ENCODE data around the gene MAZ. TPM values are rescaled to one million over a fixed set of nuclear protein-coding genes. Genes with fewer than 3 reads are reported as not detected.

The MAZ gene
- total and polyA plus RNA-seq, 5 donors: 69.3 to 113 (median 103) TPM

DNA sequence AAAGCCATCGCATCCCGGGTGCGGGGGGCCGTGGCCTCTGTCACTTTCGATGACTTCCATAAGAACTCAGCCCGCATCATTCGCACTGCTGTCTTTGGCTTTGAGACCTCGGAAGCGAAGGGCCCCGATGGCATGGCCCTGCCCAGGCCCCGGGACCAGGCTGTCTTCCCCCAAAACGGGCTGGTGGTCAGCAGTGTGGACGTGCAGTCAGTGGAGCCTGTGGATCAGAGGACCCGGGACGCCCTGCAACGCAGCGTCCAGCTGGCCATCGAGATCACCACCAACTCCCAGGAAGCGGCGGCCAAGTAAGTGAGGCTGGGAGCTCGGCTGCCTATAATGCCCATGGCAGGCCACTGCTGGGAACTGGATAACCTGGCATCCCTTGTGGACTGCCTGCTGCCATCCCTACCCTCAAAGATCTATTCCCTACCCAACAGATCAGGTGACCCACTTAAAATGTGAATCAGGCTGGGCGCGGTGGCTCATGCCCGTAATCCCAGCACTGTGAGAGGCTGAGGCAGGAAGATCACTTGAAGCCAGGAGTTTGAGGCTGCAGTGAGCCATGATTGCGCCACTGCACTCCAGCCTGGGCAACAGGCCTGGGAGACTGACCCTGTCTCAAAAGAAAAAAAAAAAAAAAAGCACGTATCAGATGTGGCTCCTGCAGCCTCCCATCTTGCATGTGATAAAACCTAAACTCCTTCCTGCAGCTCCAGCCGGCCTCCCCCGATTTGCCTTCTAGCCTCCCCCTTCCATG lies 38.4 kb downstream of the MAZ start:
- Histone ChIP-seq H3K4me3 (ENCODE audit: low read length) (no peak overlapping the region), H3K4me1 (ENCODE audit: control insufficient read depth, insufficient read depth, low read length) (no peaks in the 10 kb centered on the region), H3K9me3 (ENCODE audit: control insufficient read depth, low read length) (no peaks in the 10 kb centered on the region), H3K27me3 (ENCODE audit: control insufficient read depth, insufficient read depth) (no peaks in the 10 kb centered on the region), H3K27ac (ENCODE audit: low read length) (no peak overlapping the region)
- 89% methylated on average over 28 of the region's 28 CpGs for WGBS
- ATAC-seq: peak in 1 of 2 donors; percentile 35
- peak in 1 of 3 donors; percentile 63 for DNase-seq
- intact Hi-C loops (cut with DNase I): no loop called here

DNA sequence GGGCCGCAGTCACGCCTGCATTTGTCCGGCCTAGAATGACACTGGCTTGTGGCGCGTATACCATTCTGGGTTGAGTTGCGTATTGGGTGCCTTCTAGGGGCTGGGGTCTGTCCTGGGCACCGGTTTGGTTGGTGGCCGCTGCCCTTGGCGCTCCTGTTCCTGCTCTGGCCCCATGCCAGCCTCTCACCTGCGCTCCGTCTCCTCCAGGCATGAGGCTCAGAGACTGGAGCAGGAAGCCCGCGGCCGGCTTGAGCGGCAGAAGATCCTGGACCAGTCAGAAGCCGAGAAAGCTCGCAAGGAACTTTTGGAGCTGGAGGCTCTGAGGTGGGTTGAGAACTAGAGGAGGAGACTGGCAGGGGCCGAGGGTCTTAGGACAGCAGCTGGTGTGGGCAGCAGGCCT lies 39.3 kb downstream of the MAZ start:
- no peaks in the 10 kb centered on the region for H3K27me3 ChIP-seq (ENCODE audit: control insufficient read depth, insufficient read depth)
- H3K9me3 ChIP-seq (ENCODE audit: control insufficient read depth, low read length): no peaks in the 10 kb centered on the region
- ATAC-seq: no peak
- WGBS: 92% methylated on average over 18 of the region's 18 CpGs
- no peaks in the 10 kb centered on the region for H3K4me1 ChIP-seq (ENCODE audit: control insufficient read depth, insufficient read depth, low read length)
- intact Hi-C loops (cut with DNase I): no loop called here
- DNase-seq: no peak
- no peak overlapping the region for H3K4me3 ChIP-seq (ENCODE audit: low read length)
- H3K27ac ChIP-seq (ENCODE audit: low read length): no peak overlapping the region

GRCh38 chr16:29848420-29849297 lies 42.3 kb downstream of the MAZ start:
- intact Hi-C loops (cut with DNase I): no loop called here
- no peaks in the 10 kb centered on the region for H3K4me1 ChIP-seq (ENCODE audit: control insufficient read depth, insufficient read depth, low read length)

DNA sequence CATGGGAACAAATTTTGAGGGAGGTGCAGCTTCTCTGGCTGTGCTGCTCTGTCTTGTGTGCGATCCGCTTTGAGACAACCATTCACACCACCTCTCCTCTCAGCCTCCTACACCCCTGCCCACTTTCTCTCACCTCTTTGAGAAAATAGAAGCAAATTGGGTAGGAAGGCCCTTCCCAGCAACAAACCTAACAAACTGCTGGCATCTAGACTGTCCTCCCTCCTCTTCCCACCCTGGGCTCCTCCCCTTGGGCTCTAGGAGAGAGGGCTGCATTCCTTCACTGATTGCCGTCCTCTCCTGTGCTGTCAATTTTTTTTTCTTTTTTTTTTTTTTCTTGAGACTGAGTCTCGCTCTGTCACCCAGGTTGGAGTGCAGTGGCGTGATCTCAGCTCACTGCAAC lies 43.2 kb downstream of the MAZ start:
- Histone ChIP-seq H3K27me3 (ENCODE audit: control insufficient read depth, insufficient read depth) (no peaks in the 10 kb centered on the region), H3K27ac (ENCODE audit: low read length) (peak overlapping the region; percentile 19), H3K4me3 (ENCODE audit: low read length) (no peak overlapping the region), H3K4me1 (ENCODE audit: control insufficient read depth, insufficient read depth, low read length) (no peaks in the 10 kb centered on the region), H3K9me3 (ENCODE audit: control insufficient read depth, low read length) (no peaks in the 10 kb centered on the region)
- ATAC-seq (peak in 1 of 2 donors; percentile 28), DNase-seq (no peak)
- 51% methylated on average over 5 of the region's 5 CpGs for WGBS
- intact Hi-C loops (cut with DNase I): no loop called here

More at GRCh38 chr16:29848420-29849297, 42.3 kb downstream of the MAZ start:
- peak; percentile 83 to 91 (median 91) for DNase-seq
- no peaks in the 10 kb centered on the region for H3K9me3 ChIP-seq (ENCODE audit: control insufficient read depth, low read length)
- 41% methylated on average over 15 of the region's 15 CpGs for WGBS
- no peak overlapping the region for H3K4me3 ChIP-seq (ENCODE audit: low read length)
- H3K27me3 ChIP-seq (ENCODE audit: control insufficient read depth, insufficient read depth): no peaks in the 10 kb centered on the region
- H3K27ac ChIP-seq (ENCODE audit: low read length): no peak overlapping the region
- peak; percentile 68 to 71 for ATAC-seq

GRCh38 chr16:29850998-29851397 lies 44.7 kb downstream of the MAZ start:
- DNase-seq (no peak), ATAC-seq (no peak)
- Histone ChIP-seq H3K27ac (ENCODE audit: low read length) (no peak overlapping the region), H3K4me1 (ENCODE audit: control insufficient read depth, insufficient read depth, low read length) (no peaks in the 10 kb centered on the region), H3K27me3 (ENCODE audit: control insufficient read depth, insufficient read depth) (no peaks in the 10 kb centered on the region), H3K9me3 (ENCODE audit: control insufficient read depth, low read length) (no peaks in the 10 kb centered on the region), H3K4me3 (ENCODE audit: low read length) (no peak overlapping the region)
- WGBS: 95% methylated on average over 3 of the region's 3 CpGs
- intact Hi-C loops (cut with DNase I): no loop called here

GRCh38 chr16:29852654-29853053 lies 46.3 kb downstream of the MAZ start:
- intact Hi-C loops (cut with DNase I): no loop called here
- peak; percentile 45 to 53 for ATAC-seq

DNA sequence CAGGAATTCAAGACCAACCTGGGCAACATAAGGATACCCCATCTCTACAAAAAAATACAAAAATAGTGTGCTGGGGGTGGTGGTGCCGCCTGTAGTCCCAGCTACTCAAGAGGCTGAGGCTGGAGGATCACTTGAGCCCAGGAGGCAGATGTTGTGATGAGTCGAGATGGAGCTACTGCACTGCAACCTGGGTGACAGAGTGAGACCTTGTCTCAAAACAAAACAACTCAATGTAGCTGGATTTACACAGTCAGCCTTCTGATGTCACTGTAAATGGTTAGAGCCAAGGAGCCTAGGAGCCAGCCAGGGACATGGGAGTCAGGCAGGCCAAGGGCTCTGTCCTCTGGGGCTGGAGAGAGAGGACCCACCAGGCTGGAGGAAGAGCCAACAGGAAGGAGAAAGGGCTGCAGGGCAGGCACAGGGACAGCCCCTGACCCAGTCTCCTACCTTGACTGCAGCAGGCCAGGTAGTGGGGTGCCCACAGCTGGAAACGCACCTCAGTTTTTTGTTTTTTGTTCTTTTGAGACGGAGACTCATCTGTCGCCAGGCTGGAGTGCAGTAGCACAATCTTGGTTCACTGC lies 48.3 kb downstream of the MAZ start:
- Histone ChIP-seq H3K4me1 (ENCODE audit: control insufficient read depth, insufficient read depth, low read length) (no peaks in the 10 kb centered on the region), H3K27me3 (ENCODE audit: control insufficient read depth, insufficient read depth) (no peaks in the 10 kb centered on the region), H3K9me3 (ENCODE audit: control insufficient read depth, low read length) (no peaks in the 10 kb centered on the region), H3K4me3 (ENCODE audit: low read length) (no peak overlapping the region), H3K27ac (ENCODE audit: low read length) (no peak overlapping the region)
- intact Hi-C loops (cut with DNase I): no loop called here
- 85% methylated on average over 5 of the region's 5 CpGs for WGBS
- ATAC-seq (no peak), DNase-seq (no peak)

More at GRCh38 chr16:29852654-29853053, 46.3 kb downstream of the MAZ start:
- no peak for DNase-seq
- Histone ChIP-seq H3K27me3 (ENCODE audit: control insufficient read depth, insufficient read depth) (no peaks in the 10 kb centered on the region), H3K4me3 (ENCODE audit: low read length) (no peak overlapping the region), H3K4me1 (ENCODE audit: control insufficient read depth, insufficient read depth, low read length) (no peaks in the 10 kb centered on the region), H3K9me3 (ENCODE audit: control insufficient read depth, low read length) (no peaks in the 10 kb centered on the region), H3K27ac (ENCODE audit: low read length) (no peak overlapping the region)
- WGBS: 35% methylated on average over 7 of the region's 7 CpGs

DNA sequence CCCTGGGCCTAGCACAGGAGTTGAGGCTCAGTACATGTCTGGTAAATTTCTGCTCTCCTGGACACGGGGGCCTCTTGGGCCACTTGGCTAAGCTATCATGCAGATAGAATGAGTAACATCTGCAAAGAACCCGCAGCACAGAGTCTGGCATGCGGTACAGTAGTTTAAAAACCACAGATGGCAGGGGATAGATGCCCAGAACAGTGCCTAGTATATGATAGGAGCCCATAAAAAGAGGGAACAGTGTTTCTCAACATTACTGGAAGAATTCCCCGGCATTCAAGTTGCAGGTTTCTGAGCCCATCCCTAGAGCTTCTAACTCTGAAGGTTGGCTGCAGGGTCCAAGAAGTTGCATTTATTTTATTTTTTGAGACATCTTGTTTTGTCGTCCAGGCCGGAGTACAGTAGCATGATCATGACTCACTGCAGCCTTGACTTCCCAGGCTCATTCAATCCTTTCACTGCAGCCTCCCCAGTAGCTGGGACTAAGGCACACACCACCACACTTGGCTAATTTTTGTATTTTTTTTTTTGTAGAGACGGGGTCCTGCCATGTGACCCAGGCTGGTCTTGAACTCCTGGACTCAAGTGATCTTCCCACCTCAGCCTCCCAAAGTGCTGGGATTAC lies 50.9 kb downstream of the MAZ start:
- no peak for DNase-seq
- ATAC-seq: no peak
- Histone ChIP-seq H3K27ac (ENCODE audit: low read length) (no peak overlapping the region), H3K9me3 (ENCODE audit: control insufficient read depth, low read length) (no peaks in the 10 kb centered on the region), H3K4me1 (ENCODE audit: control insufficient read depth, insufficient read depth, low read length) (peaks cover 5% of the 10 kb centered on the region), H3K4me3 (ENCODE audit: low read length) (no peak overlapping the region), H3K27me3 (ENCODE audit: control insufficient read depth, insufficient read depth) (no peaks in the 10 kb centered on the region)
- 79% methylated on average over 7 of the region's 7 CpGs for WGBS
- intact Hi-C loops (cut with DNase I): no loop called here

DNA sequence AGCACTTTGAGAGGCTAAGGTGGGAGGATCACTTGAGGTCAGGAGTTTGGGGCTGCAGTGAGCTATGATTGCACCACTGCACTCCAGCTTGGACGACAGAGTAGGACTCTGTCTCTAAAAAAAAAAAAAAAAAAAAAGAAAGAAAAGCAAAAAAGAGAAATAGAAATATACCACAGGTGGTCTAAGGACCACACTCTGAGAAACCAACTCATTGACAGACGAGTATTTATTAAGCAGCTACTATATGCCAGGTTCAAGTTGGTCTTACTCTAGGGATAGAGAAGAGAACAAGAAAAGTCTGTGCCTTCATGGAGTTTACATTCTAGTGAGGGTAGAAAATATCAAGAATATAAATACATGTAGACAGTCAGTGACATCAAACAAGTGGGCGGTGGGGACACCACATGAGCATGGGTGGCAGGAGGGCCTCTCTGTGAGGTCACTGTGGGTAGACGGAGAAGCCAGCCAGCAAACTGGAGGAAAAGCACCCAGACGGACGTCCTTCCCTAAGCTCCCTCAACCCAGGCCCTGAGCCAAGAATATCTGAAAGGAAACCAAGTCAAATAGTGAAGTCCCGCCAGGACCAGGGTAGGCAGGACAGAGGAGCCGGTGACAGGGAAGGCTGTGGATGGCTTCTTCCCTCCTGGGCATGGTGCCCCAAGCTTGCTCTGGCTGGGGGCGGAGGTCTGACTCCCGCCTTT lies 52.0 kb downstream of the MAZ start:
- ATAC-seq (no peak), DNase-seq (no peak)
- Histone ChIP-seq H3K9me3 (ENCODE audit: control insufficient read depth, low read length) (no peaks in the 10 kb centered on the region), H3K27me3 (ENCODE audit: control insufficient read depth, insufficient read depth) (no peaks in the 10 kb centered on the region), H3K4me3 (ENCODE audit: low read length) (no peak overlapping the region), H3K4me1 (ENCODE audit: control insufficient read depth, insufficient read depth, low read length) (peaks cover 5% of the 10 kb centered on the region), H3K27ac (ENCODE audit: low read length) (no peak overlapping the region)
- WGBS: 56% methylated on average over 10 of the region's 10 CpGs
- intact Hi-C loops (cut with DNase I): no loop called here

GRCh38 chr16:29858974-29859373 lies 52.6 kb downstream of the MAZ start:
- no peak overlapping the region for H3K27ac ChIP-seq (ENCODE audit: low read length)
- H3K27me3 ChIP-seq (ENCODE audit: control insufficient read depth, insufficient read depth): no peaks in the 10 kb centered on the region
- DNase-seq: peak in 1 of 3 donors; percentile 53
- no peaks in the 10 kb centered on the region for H3K9me3 ChIP-seq (ENCODE audit: control insufficient read depth, low read length)
- H3K4me1 ChIP-seq (ENCODE audit: control insufficient read depth, insufficient read depth, low read length): peaks cover 7% of the 10 kb centered on the region
- no peak overlapping the region for H3K4me3 ChIP-seq (ENCODE audit: low read length)
- WGBS: 92% methylated on average over 19 of the region's 19 CpGs
- no peak for ATAC-seq
- intact Hi-C loops (cut with DNase I): no loop called here

Measured in right cardiac atrium (tissue), 5 donors.